ENCODE measurements around the gene FMNL1.

The FMNL1 gene

DNA sequence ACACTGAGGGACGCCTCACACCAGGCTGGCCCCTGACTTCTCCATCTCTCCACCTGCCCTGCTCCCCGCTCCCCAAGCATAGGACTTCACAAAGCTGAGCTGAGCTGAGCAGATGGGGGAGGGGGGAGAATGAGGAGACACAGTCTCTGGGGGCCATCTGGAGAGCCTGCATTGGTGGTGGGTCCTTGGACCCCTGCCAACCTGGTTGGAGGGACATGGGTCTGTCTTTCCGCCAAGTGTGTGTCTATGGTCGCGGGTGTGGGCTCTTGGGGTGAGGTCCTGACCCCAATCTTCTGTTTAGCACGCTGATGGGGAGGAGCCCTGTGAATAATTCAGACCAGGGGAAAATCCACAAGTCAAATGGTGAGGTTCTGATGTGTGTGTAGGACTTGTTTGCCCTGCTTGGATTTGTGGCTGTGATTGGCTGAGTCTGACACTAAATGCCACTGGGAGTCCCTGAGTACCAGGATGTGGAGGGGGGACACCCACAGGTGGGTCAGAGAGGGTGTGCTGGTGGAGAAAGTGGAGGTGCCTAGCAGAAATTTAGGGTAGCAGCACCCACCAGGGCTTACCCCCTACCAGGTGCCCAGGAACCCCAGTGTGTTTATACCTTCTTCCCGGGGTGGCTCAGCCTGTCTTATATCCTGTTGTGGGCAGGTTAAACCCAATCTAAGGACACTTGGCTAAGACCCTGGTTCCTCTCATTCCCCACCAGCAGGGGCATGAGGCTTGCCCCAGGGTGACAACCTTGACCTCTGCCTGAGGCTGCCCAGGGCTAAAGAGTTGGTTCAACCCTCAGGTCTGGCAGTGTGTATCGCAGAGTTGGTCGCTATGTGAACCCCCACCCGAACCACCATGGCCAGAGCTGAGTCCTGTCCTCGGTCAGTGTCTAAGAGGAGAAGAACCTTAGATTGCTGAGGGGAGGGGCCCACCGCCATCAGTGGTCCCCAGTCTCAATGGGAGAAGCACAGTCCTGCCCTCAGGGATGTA lies 2.1 kb downstream of the FMNL1 start:
- peak; percentile 76 for DNase-seq

DNA sequence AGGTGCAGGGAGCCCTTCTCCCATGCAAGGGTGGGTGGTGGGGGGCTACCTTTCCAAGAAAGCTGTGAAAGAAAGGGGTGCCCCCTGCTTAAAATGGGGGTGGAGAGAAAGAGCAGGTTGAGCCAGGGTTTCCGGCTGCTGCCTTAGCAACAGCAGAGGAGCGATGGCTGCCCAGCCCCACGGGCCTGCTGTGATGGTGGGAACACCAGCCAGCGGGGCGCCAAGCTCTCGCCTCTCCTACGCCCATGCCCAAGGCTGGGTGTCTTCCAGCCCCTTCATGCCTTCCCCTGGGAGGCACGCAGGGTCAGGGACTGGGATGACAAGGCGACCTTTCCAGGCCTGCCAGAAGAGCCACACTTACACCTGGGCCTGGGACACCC lies 3.0 kb downstream of the FMNL1 start:
- DNase-seq, result peak; percentile 43

DNA sequence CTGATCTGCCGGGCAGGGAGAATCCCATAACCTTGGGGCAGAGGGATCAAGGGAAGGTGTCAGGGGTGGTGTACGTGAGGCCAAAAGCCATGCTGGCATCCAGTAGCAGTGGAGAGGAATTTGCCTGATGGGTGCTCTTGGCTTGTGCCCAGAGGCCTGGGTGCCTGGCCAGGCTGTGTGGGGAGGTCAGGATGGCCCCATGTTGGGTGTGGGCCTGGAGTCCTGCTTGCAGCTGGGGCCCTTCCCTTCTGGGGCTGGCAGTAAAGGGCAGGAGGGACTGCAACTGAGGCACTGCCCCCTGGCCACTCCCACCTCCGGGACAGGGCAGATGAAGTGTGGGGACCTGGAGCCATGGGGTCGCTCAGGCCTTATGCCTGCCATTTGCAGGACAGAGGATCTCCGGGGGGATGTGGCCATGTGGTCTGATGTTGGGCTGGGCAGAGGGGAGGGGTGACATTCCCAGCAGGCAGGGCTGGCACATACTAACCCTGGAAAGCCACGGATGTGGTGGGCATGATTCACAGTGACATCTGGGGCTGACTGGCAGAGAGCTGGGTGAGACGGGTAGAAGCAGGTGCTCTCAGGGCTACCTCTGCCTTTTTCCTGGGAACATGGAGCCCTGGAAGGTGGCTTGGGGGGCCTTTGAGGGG lies 3.5 kb downstream of the FMNL1 start:
- DNase-seq, result peak; percentile 61

DNA sequence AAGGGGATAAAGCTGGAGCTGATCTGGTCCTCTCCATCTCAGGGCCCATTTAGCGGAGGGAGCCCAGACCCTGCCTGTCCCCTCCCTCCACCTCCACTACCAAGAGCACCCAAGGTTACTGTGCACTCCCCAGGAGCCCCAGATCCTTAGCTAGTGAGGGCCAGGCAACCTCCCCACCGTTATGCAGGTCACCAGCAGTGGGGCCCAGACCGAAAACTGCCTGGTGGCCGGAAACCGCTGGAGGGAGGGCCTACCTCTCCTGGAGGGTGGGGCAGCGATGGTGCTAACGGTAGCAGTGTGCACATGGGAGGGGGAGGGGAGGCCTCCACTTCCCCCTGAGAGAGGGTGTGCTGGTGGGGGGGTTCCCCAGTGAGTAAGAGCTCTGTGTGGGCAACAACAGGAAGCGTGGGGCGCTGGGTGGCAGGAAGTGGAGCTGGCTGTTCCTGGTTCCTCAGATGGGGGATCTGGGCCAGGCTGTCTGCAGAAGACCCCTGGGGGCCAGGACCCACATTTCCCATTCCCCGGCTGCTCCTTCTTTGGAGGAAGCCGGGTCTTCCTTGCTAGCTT lies 4.4 kb downstream of the FMNL1 start:
- DNase-seq, result peak; percentile 97

DNA sequence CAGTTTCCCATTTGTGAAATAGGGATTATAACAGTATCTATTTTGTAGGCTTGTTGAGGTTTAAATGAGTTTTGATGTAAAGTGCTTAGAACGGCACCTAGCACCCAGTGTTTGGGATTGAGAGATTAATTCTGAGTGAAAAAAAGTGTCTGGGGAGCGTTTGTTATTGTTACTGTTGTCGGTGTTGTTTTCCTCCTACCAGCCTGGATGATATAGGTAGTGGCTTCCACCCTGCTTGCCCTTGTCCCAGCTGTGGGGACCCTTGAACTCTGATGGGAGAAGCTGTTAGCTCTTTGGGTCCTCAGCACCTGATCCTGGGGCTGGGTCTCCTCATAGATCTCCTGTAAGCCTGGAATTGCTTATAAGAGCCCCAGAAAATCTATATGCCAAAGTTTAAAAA lies 4.9 kb downstream of the FMNL1 start:
- DNase-seq, result peak; percentile 51

DNA sequence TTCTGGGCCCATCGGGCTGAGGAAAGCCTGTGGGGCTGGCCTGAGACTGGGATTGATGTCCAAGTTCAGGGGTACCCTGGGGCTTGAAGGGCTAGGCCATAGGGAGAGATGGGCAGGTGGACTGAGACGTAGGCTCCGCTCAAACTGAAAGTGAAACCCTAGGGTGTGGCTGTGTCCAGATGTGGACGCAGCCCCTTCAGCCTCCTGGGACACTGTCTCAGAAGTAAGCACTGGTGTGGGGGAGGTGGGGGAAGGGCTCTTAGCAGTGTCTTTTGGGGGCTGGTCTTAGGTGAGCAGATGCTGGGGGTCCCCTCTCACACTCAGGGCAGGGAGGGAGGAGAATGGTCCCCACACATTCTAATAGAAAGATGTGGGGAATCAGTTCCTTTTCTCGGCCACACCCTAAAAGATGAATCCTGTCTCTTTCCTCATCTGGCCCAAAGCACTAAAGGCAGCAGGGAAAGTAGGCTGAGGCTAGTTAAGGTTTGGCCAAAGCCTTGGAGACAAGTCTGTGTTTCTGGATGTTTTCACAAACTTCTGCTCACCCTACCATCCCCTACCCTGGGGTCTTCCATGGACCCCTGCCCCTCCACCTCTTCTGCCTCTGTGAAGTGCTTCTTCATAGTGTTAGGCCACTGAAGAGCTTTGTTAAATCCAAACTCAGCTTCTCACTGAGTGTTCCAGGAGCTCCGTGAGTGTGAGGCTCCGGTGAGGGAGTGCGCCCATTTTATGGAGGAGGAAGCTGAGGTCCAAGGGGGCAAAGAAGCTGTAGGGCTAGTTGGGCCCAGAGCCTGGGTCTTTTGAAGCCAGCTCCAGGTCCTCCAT lies 5.6 kb downstream of the FMNL1 start:
- DNase-seq, result peak; percentile 52

DNA sequence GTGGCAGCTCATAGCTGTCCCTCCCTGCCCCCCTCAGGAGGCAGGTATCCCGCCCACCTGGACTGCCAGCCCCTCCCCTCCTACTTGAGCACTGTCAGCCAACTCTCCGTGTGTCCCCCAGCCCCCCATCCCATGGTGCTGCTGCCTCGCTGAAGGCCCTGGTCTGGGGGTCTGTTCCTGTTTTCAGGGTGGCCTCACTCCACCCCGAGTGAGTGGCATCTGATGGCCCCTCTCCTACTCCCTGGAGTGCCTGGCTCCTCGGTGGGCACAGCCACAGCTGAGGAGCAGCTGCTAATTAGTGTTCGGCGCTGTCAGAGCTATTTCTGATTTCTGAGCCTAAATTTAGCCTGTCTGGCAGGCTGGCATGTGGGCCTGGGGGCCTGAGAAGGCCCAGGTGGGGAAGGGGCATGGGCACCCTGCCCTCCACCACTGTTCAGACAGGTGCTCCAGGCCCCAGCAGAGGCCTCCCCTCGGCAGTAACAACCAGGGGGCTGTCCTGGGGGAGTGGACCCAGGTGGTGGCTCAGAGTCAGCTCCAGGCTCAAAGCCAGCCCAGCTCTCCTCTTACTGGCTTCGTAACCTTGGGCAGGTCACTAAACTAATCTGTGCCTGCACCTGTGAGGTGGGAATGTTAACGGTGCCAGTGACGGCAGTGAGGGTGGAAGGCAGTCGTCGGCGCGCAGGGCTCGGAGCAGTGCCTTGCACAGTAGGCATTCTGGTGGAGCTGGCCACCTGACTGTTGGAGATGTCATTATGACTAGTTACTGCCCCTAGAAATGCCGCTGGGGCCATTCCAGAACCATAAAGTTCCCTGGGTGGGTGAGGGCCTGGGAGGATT lies 6.5 kb downstream of the FMNL1 start:
- peak; percentile 36 for DNase-seq

DNA sequence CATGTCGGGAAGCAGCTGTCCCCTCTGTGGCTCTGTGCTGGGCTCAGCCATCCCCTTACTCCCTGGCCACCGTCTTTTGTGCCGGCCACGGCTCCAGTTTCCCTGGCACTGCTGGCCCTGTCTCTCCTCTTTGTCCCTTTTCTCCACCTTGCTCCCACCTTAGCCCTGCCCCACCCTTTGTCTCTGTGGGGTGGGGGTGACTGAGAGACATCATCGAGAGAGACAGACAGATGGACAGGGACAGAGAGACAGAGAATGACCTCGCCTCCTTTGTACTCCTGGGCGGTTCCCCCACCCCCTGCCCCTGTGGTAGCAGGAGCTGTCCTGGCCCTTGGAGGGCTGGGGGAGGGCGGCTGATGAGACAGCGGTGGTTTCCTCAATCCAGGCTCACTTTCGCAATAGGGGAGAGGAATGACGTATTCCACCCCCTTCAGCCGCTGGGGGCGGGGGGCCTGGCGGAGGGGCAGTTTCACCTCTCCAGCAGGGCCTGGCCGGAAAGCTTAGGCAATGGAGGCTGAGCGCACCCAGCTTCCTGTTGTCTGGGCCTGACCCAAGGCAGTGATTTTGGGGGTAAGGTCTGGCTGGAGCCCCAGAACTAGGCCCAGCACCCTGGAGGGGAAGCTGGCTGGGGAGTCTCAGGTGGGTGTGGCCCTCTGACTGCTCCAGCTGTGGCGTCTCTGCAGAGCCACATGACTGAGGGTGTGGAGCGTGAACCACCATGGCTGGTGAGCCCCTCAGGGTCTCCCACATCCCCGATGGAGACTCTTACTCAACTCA lies 7.3 kb downstream of the FMNL1 start:
- peak; percentile 88 for DNase-seq

DNA sequence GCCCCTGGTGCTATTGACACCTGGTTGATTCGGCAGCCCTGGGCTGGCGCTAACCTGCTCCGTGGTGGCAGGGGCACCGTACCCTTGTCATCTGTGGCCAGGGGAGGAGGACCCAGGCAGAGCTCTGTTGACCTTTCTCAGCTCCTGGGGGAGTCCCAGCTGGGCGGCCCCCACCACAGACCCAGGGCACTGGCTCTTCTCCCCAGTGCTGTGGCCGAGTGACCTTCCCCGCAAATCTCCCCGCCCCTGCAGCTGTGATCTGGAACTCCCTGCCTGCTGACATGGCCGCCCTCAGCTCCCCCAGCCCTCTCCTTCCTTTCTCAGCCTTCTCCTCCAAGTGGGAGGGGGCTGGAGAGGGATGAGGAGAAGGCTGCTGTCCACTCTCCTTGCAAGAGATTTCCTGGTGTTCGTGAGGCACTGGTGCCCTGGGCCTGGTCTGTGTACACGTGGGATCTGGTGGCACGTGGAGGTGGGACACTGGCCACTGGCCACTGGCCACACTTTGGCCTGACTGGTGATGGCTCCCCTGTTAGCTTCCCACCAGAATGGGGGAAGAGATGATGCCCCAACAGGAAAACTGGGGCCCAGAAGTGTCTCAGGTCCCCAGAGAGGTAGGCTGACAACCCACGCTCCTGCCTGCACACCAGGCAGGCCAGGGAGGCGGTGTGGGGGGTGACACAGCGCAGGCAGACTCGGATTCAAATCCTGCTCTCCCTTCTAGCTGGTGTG lies 8.2 kb downstream of the FMNL1 start:
- DNase-seq, result peak; percentile 51

DNA sequence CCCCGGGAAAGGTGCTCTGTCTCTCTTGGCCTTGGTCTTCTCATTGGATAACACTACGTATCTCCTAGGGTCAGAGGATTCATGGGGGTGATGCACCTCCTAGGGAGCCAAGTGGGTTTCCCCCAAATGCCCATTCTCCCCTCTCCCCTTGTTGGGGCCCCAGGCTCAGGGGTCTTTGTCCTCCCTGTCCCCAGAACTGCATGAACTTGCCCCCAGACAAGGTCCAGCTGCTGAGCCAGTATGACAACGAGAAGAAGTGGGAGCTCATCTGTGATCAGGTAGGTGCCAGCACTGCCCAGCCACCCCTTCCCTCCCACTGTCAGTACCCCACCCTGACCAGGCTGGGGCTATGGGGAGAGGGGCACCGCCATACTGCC lies 8.7 kb downstream of the FMNL1 start:
- no peak for DNase-seq

DNA sequence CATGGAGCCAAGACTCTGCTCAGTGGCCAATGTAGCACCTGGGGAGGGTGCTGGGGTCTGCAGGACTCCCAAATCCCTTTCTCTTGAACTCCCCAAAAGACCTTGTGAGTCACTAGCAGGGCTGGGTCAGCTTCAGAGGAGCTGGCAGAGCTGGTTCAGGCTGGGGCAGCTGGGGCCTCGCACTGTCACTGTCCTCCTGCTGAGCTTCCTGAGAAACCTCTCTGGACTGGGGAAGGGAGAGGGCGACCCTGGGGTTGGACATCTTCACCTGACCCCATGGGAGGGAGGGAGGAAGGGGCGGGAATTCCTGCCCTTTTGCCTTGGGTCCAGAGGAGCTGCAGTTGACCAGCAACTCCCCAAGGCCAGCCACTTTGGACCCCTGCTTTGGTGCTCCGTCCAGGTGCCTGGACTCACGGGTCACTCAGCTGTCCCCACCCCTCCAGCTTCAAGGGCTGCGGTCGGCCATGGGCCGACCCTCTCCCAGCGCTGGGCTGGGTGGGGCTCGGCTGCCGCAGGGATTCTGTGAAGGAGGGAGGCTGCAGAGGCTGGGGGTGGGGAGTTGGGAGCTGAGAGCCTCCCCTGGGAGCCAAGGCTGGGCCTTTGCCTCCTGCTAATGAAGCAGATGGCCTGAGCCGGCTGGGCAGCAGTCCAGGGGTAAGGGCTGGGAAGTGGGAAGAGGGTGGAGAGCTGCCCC lies 9.2 kb downstream of the FMNL1 start:
- no peak for DNase-seq

DNA sequence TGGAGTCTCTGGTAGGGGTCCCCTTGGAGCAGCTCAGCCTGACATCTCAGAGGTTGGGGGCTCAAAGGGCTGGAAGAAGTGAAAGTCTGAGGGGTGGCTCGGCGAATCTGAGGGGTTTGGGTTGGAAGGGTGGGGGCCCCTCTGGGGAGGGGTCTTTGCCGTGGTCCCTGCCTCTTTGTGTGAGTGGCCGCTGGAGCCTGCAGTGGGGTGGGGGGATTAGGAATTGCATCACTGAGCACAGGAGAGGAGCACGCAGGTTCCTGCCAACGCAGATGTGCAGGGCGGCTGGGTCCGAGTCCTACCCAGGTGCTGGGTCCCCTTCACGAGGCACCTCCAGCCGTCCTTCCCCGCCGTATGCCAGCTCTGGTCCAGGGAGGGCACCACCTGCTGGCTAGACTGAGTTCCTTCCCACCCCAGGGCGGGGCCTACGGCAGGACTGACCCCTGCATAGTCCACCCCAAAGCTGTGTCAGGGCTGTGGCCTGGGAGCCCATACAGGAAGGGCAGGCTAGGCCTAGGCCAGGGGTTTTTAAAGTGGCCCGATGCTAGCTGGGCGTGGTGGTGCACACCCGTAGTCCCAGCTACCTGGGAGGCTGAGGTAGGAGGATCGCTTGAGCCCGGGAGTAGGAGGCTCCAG lies 9.9 kb downstream of the FMNL1 start:
- DNase-seq, result peak; percentile 43

DNA sequence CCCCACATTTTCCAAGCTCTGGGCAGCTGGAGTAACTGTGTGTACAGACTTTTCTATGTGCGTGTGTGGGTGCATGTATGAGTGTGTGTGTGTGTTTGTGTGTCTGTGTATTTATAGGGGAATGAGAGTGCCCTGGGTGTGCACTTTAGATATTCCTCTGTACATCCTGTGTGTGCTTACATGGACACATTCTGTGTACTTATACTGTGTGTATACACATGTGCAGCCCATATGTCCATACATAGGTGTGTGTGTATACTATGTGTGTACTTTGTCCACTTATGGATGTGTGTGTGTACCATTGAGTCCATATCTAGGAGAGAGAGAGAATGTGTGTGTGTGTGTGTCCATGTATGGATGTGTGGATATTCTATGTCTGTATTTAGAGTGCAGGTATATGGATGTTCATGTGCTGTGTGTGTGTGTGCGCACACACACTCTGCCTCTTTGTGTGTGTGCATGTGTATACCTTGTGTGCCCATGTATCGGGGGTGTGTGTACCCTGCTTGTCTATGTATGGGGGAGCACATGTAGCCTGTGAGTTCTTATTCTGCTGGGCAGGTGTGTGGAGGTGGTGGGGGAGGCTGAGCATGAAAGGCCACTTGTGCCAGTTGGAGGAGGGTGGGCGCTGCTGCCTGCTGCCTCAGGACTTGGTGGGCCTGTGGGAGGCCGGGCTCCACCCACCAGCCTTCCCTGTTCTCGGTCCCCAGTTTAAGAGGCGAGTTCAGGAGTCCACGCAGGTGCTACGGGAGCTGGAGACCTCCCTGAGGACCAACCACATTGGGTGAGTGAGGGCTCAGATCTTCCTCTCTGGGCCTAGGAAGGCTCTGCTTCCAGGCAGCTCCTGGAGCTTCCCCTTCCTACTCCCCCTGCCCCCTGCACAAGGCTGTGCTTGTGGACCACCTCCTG lies 11.1 kb downstream of the FMNL1 start:
- no peak for DNase-seq

DNA sequence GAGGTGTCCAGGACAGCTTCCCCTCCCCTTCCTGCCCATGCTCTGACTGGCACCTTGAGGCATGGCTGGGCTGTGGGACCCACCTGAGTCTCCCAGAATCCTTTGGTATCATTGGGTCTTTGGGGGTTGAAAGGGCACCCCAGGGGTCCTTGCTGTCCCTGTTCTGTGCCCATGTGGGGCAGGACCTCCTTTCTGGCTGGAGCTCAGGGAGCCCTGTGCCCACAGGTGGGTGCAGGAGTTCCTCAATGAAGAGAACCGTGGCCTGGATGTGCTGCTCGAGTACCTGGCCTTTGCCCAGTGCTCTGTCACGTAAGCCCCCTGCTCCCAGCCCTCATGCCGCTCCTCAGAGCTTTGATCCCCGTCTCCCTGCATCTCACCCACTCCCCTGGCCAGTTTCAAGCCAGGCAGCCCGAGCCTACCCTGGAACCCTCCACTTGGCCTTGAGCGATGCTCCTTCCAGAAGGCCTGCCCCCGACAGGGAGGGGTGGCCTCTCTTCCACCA lies 11.8 kb downstream of the FMNL1 start:
- no peak for DNase-seq

DNA sequence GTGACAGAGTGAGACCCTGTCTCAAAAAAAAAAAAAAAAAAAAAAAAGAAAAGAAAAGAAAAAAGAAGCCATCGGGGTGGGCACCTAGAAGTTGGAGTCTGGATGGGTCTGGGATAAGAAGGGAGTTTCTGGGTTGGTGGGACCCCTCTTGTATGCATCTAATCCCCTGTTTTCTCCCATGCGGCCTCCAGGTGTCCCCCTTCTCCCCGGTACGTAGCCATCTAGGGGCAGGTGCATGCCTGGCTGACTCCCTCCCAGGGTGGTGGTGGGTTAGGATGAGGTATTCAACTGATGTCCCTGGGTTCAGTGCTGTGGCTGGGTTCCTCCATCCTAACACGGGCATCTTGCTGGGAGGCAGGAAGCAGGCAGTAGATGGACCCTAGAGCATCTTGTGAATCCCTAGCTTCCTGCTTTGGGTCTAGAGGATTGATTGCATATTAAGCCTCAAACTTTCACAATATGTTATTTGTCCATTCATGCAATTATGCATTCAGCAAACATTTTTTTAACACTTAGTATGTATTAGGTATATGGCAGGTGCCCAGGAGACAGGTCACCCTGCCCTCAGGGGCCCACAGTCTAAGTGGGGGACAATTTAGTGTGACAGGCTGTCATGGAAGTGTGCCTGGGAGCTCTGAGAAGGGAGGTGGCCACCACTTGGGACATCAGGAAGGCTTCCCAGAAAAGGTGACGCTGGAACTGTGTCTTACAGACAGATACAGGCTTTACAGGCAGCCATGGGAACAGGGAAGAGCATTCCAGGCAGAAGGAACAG lies 13.1 kb downstream of the FMNL1 start:
- peak; percentile 68 for DNase-seq

DNA sequence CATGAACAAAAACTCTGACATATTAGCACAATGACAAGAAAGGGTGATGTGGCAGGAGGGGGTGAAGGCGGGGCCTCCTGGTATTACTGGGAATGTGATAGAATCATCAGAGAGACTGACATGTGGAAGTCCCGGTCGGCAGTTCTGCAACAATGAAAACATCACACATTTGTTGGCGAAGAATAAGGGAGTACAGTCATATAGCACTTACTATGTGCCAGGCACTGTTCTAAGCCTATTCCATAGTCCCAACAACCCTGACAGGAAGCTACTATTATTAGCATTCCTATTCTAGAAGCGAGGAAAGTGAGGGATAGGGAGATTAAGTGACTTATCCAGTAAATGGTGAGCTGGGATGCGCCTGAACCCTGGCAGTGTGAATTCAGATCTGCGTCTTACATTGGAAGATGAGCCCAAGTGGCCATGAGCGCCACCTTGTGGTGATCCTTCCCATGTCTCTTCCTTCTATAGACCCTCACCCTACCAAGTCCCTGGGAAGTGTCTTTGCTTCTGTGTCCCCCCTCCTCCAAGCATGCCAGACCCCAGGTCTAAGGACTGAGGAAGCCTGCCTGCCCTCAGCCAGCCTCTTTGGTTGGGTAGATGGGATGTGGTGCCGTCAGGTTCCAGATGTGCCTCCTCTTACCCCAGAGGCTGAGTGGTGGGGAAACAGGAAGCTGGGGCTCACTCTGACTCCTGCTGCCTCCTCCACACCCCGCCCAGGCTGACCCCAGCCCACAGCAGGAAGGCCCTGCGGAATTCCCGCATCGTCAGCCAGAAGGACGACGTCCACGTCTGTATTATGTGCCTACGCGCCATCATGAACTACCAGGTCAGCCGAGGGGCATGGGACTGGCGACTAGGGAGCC lies 14.0 kb downstream of the FMNL1 start:
- DNase-seq, result peak; percentile 81

Data from CD4-positive, alpha-beta T cell treated with Interleukin-10 for 1 hour (primary cell).